OCI-LY3 (cell line): ENCODE results near the gene OSCP1.

Experiments used
- CTCF ChIP-seq: fragments of 200-600, 300-600 bp; sonication (generic); IDR thresholded peaks from 2 replicates; pipeline ENCODE4 v1.5.1; 2014; ENCODE audit warnings: antibody characterized with exemption, low read length, low read depth
- EZH2phosphoT487 ChIP-seq: fragments of 200-600 bp; shearing (Covaris generic); IDR thresholded peaks from 2 replicates; pipeline ENCODE4 v1.6.1; 2018; ENCODE audit warnings: antibody characterized with exemption, mixed run types, low read depth

GRCh38 chr1:36425791-36426190, 24.5 kb downstream of the OSCP1 start:
- TF ChIP-seq CTCF, result no peak
- no peak for TF ChIP-seq EZH2phosphoT487
